GM23338 (cell line): ENCODE data around the gene CELSR1. TPM values are rescaled to one million over a fixed set of nuclear protein-coding genes. Genes with fewer than 3 reads are reported as not detected.

Source experiments
- ATAC-seq: fragments of 200-7000 bp; cut with Tn5 transposase; 3 replicates; pipeline ENCODE4 v1.9.1; 2020
- DNase-seq: peaks from one replicate; pipeline ENCODE4 v3.0.0-alpha.2; 2015; ENCODE audit warnings: low spot score
- H2AFZ ChIP-seq: fragments of 200-600 bp; sonication (generic); 2 replicates; pipeline ENCODE4 v1.8.0; 2016; ENCODE audit warnings: antibody characterized with exemption, mild to moderate bottlenecking, moderate library complexity
- H3F3A ChIP-seq: fragments of 200-600 bp; sonication (generic); replicated peaks from 2 replicates; pipeline ENCODE4 v1.8.0; 2017; ENCODE audit warnings: antibody characterized with exemption, mixed run types, low read depth
- H3K27ac ChIP-seq: fragments of 200-600 bp; sonication (generic); 2 replicates; pipeline ENCODE4 v1.6.1; 2016; ENCODE audit warnings: low read depth
- H3K27me3 ChIP-seq: fragments of 200-600 bp; sonication (generic); 2 replicates; pipeline ENCODE4 v1.8.0; 2016; ENCODE audit warnings: mild to moderate bottlenecking, mixed run types, moderate library complexity; ENCODE audit not compliant: insufficient read depth
- H3K36me3 ChIP-seq: fragments of 200-600 bp; sonication (generic); 2 replicates; pipeline ENCODE4 v1.8.0; 2016; ENCODE audit warnings: mild to moderate bottlenecking; ENCODE audit not compliant: insufficient read depth
- H3K4me1 ChIP-seq: fragments of 200-600 bp; sonication (generic); 2 replicates; pipeline ENCODE4 v1.8.0; 2016; ENCODE audit warnings: mild to moderate bottlenecking, moderate library complexity; ENCODE audit not compliant: insufficient read depth
- H3K4me2 ChIP-seq: fragments of 200-600 bp; sonication (generic); 2 replicates; pipeline ENCODE4 v1.7.1; 2017; ENCODE audit warnings: mixed run types
- H3K4me3 ChIP-seq: fragments of 200-600 bp; sonication (generic); 2 replicates; pipeline ENCODE4 v1.6.1; 2016; ENCODE audit warnings: mixed run types
- H3K79me2 ChIP-seq: fragments of 200-600 bp; sonication (generic); replicated peaks from 2 replicates; pipeline ENCODE4 v1.8.0; 2017; ENCODE audit warnings: mild to moderate bottlenecking; ENCODE audit not compliant: insufficient read depth
- H3K9me2 ChIP-seq: fragments of 200-600 bp; sonication (generic); 2 replicates; pipeline ENCODE4 v1.8.0; 2017; ENCODE audit not compliant: insufficient read depth
- H4K20me1 ChIP-seq: fragments of 200-600 bp; sonication (generic); replicated peaks from 2 replicates; pipeline ENCODE4 v1.8.0; 2017; ENCODE audit warnings: mild to moderate bottlenecking; ENCODE audit not compliant: insufficient read depth
- H3K27ac Mint-ChIP-seq: 2 replicates; pipeline ENCODE4 v1.8.0; 2020; ENCODE audit warnings: inconsistent platforms, mild to moderate bottlenecking, moderate library complexity, mixed read lengths
- H3K27me3 Mint-ChIP-seq: 3 replicates; pipeline ENCODE4 v1.8.0; 2022; ENCODE audit warnings: low read depth, mild to moderate bottlenecking, moderate library complexity, mixed read lengths, inconsistent platforms; ENCODE audit not compliant: insufficient read depth, poor library complexity
- H3K36me3 Mint-ChIP-seq: 3 replicates; pipeline ENCODE4 v1.8.0; 2021; ENCODE audit warnings: low read depth, mild to moderate bottlenecking, inconsistent platforms, moderate library complexity, mixed read lengths
- H3K4me1 Mint-ChIP-seq: 3 replicates; pipeline ENCODE4 v1.8.0; 2020; ENCODE audit warnings: mild to moderate bottlenecking, inconsistent platforms, mixed read lengths
- H3K4me3 Mint-ChIP-seq: 3 replicates; pipeline ENCODE4 v1.8.0; 2021; ENCODE audit warnings: moderate library complexity, mild to moderate bottlenecking, inconsistent platforms, mixed read lengths
- H3K9me3 Mint-ChIP-seq: 3 replicates; pipeline ENCODE4 v1.8.0; 2020; ENCODE audit warnings: moderate library complexity, mild to moderate bottlenecking, inconsistent platforms, mixed read lengths
- EZH2phosphoT487 ChIP-seq: fragments of 200-600 bp; sonication (generic); IDR thresholded peaks from one replicate; pipeline ENCODE4 v1.8.1; 2018; ENCODE audit warnings: antibody characterized with exemption; ENCODE audit not compliant: unreplicated experiment
- JUNB ChIP-seq: IDR thresholded peaks from one replicate; pipeline ENCODE4 v1.6.1; 2016; ENCODE audit warnings: antibody characterized with exemption; ENCODE audit not compliant: unreplicated experiment
- POLR2AphosphoS5 ChIP-seq: IDR thresholded peaks from 2 replicates; pipeline ENCODE4 v1.6.1; 2016; ENCODE audit warnings: antibody characterized with exemption, low read depth
- STAT1 ChIP-seq: IDR thresholded peaks from one replicate; pipeline ENCODE4 v1.6.1; 2016; ENCODE audit warnings: antibody characterized with exemption; ENCODE audit not compliant: unreplicated experiment
- polyA plus RNA-seq: library from polyadenylated mRNA; unstranded; fragments of >200 nt; fragmentation: Nextera tagmentation; extraction: Ambion mirVana; gene quantifications from 2 replicates; pipeline ENCODE4 v1.2.1, GENCODE V29; 2016
- total RNA-seq: library from RNA; depleted of rRNA; stranded (reverse); fragments of >200 nt; shearing (Covaris generic); gene quantifications from 2 replicates; pipeline ENCODE4 v1.2.3, GENCODE V29; 2014
- TF ChIP-seq, protein P1 (sequence below): fragments of 250-450 bp; sonication (Bioruptor Pico); IDR thresholded peaks from 2 replicates; pipeline ENCODE4 v1.5.0; 2020; ENCODE audit warnings: mild to moderate bottlenecking, moderate library complexity
- TF ChIP-seq, protein P2 (sequence below): IDR thresholded peaks from one replicate; pipeline ENCODE4 v1.6.1; 2018; ENCODE audit warnings: antibody characterized with exemption; ENCODE audit not compliant: unreplicated experiment
- TF ChIP-seq, protein P3 (sequence below): IDR thresholded peaks from 2 replicates; pipeline ENCODE4 v1.6.1; 2016; ENCODE audit warnings: antibody characterized with exemption
- TF ChIP-seq, protein P4 (sequence below), 2 experiments: fragments of 200-600 bp in 1 of 2; sonication (generic) in 1 of 2; conservative IDR thresholded peaks; 2 replicates each; pipeline versions ENCODE4 v1.5.1 to v1.6.1; 2016 to 2017; ENCODE audit warnings: antibody characterized with exemption in 2 of 2, low read depth in 2 of 2, mild to moderate bottlenecking in 2 of 2, moderate library complexity in 1 of 2

CELSR1 gene
- total and polyA plus RNA-seq, 2 experiments from 2014 or later: 4.8 to 20.4 TPM

DNA sequence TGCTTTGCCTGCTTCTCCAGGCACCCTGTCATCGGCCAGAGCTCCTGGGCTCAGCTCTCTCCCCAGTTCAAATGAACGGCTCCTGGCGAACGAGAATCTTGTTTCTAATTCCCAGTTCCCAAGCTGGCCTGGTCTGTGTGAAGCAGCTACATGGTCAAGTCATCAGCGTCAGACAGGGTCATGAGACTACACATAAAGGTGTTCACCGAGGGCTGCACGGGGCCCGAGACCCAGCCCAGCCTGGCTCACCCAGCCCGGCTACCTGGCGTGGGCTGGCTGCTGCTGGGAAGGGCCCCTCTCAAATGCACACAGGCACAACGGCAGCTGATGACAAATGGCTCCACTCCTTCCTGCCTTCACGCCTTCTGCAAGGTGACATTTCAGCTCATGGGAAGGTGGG lies 14.6 kb upstream of the CELSR1 start (continued):
- TF ChIP-seq, protein P1, sequence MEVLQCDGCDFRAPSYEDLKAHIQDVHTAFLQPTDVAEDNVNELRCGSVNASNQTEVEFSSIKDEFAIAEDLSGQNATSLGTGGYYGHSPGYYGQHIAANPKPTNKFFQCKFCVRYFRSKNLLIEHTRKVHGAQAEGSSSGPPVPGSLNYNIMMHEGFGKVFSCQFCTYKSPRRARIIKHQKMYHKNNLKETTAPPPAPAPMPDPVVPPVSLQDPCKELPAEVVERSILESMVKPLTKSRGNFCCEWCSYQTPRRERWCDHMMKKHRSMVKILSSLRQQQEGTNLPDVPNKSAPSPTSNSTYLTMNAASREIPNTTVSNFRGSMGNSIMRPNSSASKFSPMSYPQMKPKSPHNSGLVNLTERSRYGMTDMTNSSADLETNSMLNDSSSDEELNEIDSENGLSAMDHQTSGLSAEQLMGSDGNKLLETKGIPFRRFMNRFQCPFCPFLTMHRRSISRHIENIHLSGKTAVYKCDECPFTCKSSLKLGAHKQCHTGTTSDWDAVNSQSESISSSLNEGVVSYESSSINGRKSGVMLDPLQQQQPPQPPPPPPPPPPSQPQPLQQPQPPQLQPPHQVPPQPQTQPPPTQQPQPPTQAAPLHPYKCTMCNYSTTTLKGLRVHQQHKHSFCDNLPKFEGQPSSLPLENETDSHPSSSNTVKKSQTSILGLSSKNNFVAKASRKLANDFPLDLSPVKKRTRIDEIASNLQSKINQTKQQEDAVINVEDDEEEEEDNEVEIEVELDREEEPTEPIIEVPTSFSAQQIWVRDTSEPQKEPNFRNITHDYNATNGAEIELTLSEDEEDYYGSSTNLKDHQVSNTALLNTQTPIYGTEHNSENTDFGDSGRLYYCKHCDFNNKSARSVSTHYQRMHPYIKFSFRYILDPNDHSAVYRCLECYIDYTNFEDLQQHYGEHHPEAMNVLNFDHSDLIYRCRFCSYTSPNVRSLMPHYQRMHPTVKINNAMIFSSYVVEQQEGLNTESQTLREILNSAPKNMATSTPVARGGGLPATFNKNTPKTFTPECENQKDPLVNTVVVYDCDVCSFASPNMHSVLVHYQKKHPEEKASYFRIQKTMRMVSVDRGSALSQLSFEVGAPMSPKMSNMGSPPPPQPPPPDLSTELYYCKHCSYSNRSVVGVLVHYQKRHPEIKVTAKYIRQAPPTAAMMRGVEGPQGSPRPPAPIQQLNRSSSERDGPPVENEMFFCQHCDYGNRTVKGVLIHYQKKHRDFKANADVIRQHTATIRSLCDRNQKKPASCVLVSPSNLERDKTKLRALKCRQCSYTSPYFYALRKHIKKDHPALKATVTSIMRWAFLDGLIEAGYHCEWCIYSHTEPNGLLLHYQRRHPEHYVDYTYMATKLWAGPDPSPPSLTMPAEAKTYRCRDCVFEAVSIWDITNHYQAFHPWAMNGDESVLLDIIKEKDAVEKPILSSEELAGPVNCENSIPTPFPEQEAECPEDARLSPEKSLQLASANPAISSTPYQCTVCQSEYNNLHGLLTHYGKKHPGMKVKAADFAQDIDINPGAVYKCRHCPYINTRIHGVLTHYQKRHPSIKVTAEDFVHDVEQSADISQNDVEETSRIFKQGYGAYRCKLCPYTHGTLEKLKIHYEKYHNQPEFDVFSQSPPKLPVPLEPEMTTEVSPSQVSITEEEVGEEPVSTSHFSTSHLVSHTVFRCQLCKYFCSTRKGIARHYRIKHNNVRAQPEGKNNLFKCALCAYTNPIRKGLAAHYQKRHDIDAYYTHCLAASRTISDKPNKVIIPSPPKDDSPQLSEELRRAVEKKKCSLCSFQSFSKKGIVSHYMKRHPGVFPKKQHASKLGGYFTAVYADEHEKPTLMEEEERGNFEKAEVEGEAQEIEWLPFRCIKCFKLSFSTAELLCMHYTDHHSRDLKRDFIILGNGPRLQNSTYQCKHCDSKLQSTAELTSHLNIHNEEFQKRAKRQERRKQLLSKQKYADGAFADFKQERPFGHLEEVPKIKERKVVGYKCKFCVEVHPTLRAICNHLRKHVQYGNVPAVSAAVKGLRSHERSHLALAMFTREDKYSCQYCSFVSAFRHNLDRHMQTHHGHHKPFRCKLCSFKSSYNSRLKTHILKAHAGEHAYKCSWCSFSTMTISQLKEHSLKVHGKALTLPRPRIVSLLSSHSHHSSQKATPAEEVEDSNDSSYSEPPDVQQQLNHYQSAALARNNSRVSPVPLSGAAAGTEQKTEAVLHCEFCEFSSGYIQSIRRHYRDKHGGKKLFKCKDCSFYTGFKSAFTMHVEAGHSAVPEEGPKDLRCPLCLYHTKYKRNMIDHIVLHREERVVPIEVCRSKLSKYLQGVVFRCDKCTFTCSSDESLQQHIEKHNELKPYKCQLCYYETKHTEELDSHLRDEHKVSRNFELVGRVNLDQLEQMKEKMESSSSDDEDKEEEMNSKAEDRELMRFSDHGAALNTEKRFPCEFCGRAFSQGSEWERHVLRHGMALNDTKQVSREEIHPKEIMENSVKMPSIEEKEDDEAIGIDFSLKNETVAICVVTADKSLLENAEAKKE (CRISPR knock-in tag): no peak
- TF ChIP-seq EZH2phosphoT487 (no peak), STAT1 (no peak), JUNB (no peak)
- TF ChIP-seq, protein P2, sequence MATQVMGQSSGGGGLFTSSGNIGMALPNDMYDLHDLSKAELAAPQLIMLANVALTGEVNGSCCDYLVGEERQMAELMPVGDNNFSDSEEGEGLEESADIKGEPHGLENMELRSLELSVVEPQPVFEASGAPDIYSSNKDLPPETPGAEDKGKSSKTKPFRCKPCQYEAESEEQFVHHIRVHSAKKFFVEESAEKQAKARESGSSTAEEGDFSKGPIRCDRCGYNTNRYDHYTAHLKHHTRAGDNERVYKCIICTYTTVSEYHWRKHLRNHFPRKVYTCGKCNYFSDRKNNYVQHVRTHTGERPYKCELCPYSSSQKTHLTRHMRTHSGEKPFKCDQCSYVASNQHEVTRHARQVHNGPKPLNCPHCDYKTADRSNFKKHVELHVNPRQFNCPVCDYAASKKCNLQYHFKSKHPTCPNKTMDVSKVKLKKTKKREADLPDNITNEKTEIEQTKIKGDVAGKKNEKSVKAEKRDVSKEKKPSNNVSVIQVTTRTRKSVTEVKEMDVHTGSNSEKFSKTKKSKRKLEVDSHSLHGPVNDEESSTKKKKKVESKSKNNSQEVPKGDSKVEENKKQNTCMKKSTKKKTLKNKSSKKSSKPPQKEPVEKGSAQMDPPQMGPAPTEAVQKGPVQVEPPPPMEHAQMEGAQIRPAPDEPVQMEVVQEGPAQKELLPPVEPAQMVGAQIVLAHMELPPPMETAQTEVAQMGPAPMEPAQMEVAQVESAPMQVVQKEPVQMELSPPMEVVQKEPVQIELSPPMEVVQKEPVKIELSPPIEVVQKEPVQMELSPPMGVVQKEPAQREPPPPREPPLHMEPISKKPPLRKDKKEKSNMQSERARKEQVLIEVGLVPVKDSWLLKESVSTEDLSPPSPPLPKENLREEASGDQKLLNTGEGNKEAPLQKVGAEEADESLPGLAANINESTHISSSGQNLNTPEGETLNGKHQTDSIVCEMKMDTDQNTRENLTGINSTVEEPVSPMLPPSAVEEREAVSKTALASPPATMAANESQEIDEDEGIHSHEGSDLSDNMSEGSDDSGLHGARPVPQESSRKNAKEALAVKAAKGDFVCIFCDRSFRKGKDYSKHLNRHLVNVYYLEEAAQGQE: no peak

DNA sequence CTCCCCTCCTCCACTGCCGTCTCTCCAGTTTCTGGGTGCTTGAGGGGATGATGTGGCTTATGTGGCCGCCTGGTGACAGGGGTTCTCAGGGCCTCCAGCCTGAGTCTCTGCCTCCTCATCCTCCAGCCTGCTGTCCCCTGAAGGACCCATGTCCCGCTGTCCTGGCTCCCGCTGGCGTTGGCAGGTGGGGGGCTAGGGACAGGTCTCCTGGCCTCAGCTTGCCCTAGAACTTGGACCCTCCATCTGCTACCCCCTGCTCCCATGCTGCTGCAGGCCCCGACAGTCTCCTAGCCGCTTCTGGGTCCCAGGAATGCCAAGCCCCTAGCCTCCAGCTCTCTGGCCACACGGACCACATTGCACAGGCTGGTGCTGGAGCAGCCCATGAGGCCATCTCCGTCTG lies 13.9 kb upstream of the CELSR1 start:
- no peak for ATAC-seq
- no peaks in the 10 kb centered on the region for H3K4me1 Mint-ChIP-seq
- TF ChIP-seq POLR2AphosphoS5: no peak
- TF ChIP-seq, protein P3, sequence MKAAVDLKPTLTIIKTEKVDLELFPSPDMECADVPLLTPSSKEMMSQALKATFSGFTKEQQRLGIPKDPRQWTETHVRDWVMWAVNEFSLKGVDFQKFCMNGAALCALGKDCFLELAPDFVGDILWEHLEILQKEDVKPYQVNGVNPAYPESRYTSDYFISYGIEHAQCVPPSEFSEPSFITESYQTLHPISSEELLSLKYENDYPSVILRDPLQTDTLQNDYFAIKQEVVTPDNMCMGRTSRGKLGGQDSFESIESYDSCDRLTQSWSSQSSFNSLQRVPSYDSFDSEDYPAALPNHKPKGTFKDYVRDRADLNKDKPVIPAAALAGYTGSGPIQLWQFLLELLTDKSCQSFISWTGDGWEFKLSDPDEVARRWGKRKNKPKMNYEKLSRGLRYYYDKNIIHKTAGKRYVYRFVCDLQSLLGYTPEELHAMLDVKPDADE: no peak
- TF ChIP-seq, protein P4, sequence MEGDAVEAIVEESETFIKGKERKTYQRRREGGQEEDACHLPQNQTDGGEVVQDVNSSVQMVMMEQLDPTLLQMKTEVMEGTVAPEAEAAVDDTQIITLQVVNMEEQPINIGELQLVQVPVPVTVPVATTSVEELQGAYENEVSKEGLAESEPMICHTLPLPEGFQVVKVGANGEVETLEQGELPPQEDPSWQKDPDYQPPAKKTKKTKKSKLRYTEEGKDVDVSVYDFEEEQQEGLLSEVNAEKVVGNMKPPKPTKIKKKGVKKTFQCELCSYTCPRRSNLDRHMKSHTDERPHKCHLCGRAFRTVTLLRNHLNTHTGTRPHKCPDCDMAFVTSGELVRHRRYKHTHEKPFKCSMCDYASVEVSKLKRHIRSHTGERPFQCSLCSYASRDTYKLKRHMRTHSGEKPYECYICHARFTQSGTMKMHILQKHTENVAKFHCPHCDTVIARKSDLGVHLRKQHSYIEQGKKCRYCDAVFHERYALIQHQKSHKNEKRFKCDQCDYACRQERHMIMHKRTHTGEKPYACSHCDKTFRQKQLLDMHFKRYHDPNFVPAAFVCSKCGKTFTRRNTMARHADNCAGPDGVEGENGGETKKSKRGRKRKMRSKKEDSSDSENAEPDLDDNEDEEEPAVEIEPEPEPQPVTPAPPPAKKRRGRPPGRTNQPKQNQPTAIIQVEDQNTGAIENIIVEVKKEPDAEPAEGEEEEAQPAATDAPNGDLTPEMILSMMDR (conservative IDR thresholded peaks at IDR 0.05; ENCODE audit: low read depth in 2 of 2): no peak
- no peak for TF ChIP-seq JUNB
- no peak for TF ChIP-seq EZH2phosphoT487
- TF ChIP-seq, protein P2: no peak

More for the DNA sequence above, 13.9 kb upstream of the CELSR1 start:
- Histone ChIP-seq H3K4me2 (no peak overlapping the region), H3K4me3 (no peak overlapping the region), H3F3A (no peaks in the 10 kb centered on the region), H3K79me2 (no peaks in the 10 kb centered on the region), H3K27ac (no peak overlapping the region), H4K20me1 (no peaks in the 10 kb centered on the region), H2AFZ (no peak overlapping the region), H3K36me3 (no peaks in the 10 kb centered on the region), H3K9me2 (no peaks in the 10 kb centered on the region), H3K4me1 (no peaks in the 10 kb centered on the region), H3K27me3 (no peaks in the 10 kb centered on the region)
- Mint-ChIP-seq H3K27me3 (peaks cover 14% of the 10 kb centered on the region), H3K27ac (no peak overlapping the region), H3K36me3 (no peaks in the 10 kb centered on the region), H3K9me3 (peaks cover 8% of the 10 kb centered on the region), H3K4me3 (no peak overlapping the region)
- DNase-seq: no peak
